Measurements from ENCODE around the gene COPE. TPM values are rescaled to one million over a fixed set of nuclear protein-coding genes. Genes with fewer than 3 reads are reported as not detected.
"Not testable (repeated sequence)": the region's sequence is repeated elsewhere in the genome, so short reads cannot be mapped to it uniquely, and the experiment has no call there.

COPE gene
- total RNA-seq: 206 and 231 TPM in 2 replicates

- peak; percentile 99 for DNase-seq
- Mint-ChIP-seq H3K4me3 (peak within 1 kb of the TSS; percentile 96), H3K9me3 (no peaks in the 10 kb centered on the region), H3K27me3 (no peaks in the 10 kb centered on the region), H3K27ac (peak within 1 kb of the TSS; percentile 92), H3K4me1 (peaks cover 29% of the 10 kb centered on the region), H3K36me3 (ENCODE audit: low read depth) (peaks cover 53% of the 10 kb centered on the region)
- intact Hi-C loops (cut with micrococcal nuclease): loop anchor here (1.0 to 5.0 kb wide), 8 partner anchors 13 to 375 kb away; partner anchors contain the start of genes BORCS8, KXD1, RFXANK and UBA52
These were observed at the start of gene COPE, which contains the start of gene DDX49 for GRCh38 chr19:18919086-18919899. COPE (minus strand) TSS chr19:18919387; CDS start chr19:18919348, 39 bp downstream. DDX49 (plus strand) TSS chr19:18919715; CDS start chr19:18919742, 27 bp downstream.

- DNase-seq: no peak
- intact Hi-C loops (cut with micrococcal nuclease): no loop called here
- no peaks in the 10 kb centered on the region for H3K4me1 Mint-ChIP-seq
- H3K36me3 Mint-ChIP-seq (ENCODE audit: low read depth): no peaks in the 10 kb centered on the region
- no peak overlapping the region for H3K4me3 Mint-ChIP-seq
- no peaks in the 10 kb centered on the region for H3K9me3 Mint-ChIP-seq
- no peak overlapping the region for H3K27ac Mint-ChIP-seq
- peaks cover 4% of the 10 kb centered on the region for H3K27me3 Mint-ChIP-seq
These were observed 48.4 kb upstream of the COPE start for GRCh38 chr19:18967358-18968146.

GRCh38 chr19:18966307-18966706 lies 47.1 kb upstream of the COPE start:
- Mint-ChIP-seq H3K9me3 (no peaks in the 10 kb centered on the region), H3K36me3 (ENCODE audit: low read depth) (no peaks in the 10 kb centered on the region), H3K4me3 (no peak overlapping the region), H3K4me1 (peaks cover 5% of the 10 kb centered on the region), H3K27me3 (peaks cover 10% of the 10 kb centered on the region), H3K27ac (no peak overlapping the region)
- intact Hi-C loops (cut with micrococcal nuclease): no loop called here
- DNase-seq: no peak

GRCh38 chr19:18964121-18964520 lies 44.9 kb upstream of the COPE start:
- intact Hi-C loops (cut with micrococcal nuclease): no loop called here
- Mint-ChIP-seq H3K9me3 (no peaks in the 10 kb centered on the region), H3K27ac (no peak overlapping the region), H3K27me3 (peaks cover 9% of the 10 kb centered on the region), H3K4me1 (peaks cover 5% of the 10 kb centered on the region), H3K36me3 (ENCODE audit: low read depth) (no peaks in the 10 kb centered on the region), H3K4me3 (no peak overlapping the region)
- no peak for DNase-seq

GRCh38 chr19:18961767-18962620 lies 42.8 kb upstream of the COPE start:
- peaks cover 9% of the 10 kb centered on the region for H3K27me3 Mint-ChIP-seq
- H3K4me3 Mint-ChIP-seq: peak overlapping the region; percentile 19
- peaks cover 5% of the 10 kb centered on the region for H3K4me1 Mint-ChIP-seq
- intact Hi-C loops (cut with micrococcal nuclease): no loop called here
- H3K9me3 Mint-ChIP-seq: no peaks in the 10 kb centered on the region
- peak; percentile 59 for DNase-seq
- no peak overlapping the region for H3K27ac Mint-ChIP-seq
- H3K36me3 Mint-ChIP-seq (ENCODE audit: low read depth): no peaks in the 10 kb centered on the region

- no peaks in the 10 kb centered on the region for H3K9me3 Mint-ChIP-seq
- intact Hi-C loops (cut with micrococcal nuclease): no loop called here
- no peak overlapping the region for H3K4me3 Mint-ChIP-seq
- peaks cover 5% of the 10 kb centered on the region for H3K4me1 Mint-ChIP-seq
- no peaks in the 10 kb centered on the region for H3K36me3 Mint-ChIP-seq (ENCODE audit: low read depth)
- H3K27me3 Mint-ChIP-seq: peaks cover 6% of the 10 kb centered on the region
- no peak for DNase-seq
- H3K27ac Mint-ChIP-seq: no peak overlapping the region
These were observed 41.2 kb upstream of the COPE start for GRCh38 chr19:18960370-18960769.

GRCh38 chr19:18955042-18955441 lies 35.9 kb upstream of the COPE start:
- no peaks in the 10 kb centered on the region for H3K36me3 Mint-ChIP-seq (ENCODE audit: low read depth)
- DNase-seq: no peak
- H3K9me3 Mint-ChIP-seq: peaks cover 6% of the 10 kb centered on the region
- intact Hi-C loops (cut with micrococcal nuclease): no loop called here
- no peaks in the 10 kb centered on the region for H3K27me3 Mint-ChIP-seq
- H3K4me1 Mint-ChIP-seq: no peaks in the 10 kb centered on the region
- no peak overlapping the region for H3K27ac Mint-ChIP-seq
- no peak overlapping the region for H3K4me3 Mint-ChIP-seq

GRCh38 chr19:18954094-18954493 lies 34.9 kb upstream of the COPE start:
- Mint-ChIP-seq H3K36me3 (ENCODE audit: low read depth) (no peaks in the 10 kb centered on the region), H3K9me3 (peaks cover 6% of the 10 kb centered on the region), H3K27me3 (no peaks in the 10 kb centered on the region), H3K4me3 (no peak overlapping the region), H3K4me1 (no peaks in the 10 kb centered on the region), H3K27ac (no peak overlapping the region)
- intact Hi-C loops (cut with micrococcal nuclease): no loop called here
- no peak for DNase-seq

- H3K4me3 Mint-ChIP-seq; H3K27me3 Mint-ChIP-seq; H3K9me3 Mint-ChIP-seq; H3K27ac Mint-ChIP-seq; H3K36me3 Mint-ChIP-seq (ENCODE audit: low read depth); H3K4me1 Mint-ChIP-seq; DNase-seq; intact Hi-C loops (cut with micrococcal nuclease): not testable (repeated sequence)
These were observed 33.3 kb upstream of the COPE start for GRCh38 chr19:18952364-18953003.

GRCh38 chr19:18951721-18952281 lies 32.6 kb upstream of the COPE start:
- Mint-ChIP-seq H3K4me3 (no peak overlapping the region), H3K27me3 (no peaks in the 10 kb centered on the region), H3K4me1 (no peaks in the 10 kb centered on the region), H3K27ac (no peak overlapping the region), H3K9me3 (peaks cover 6% of the 10 kb centered on the region), H3K36me3 (ENCODE audit: low read depth) (no peaks in the 10 kb centered on the region)
- no peak for DNase-seq
- intact Hi-C loops (cut with micrococcal nuclease): no loop called here

GRCh38 chr19:18949858-18950257 lies 30.7 kb upstream of the COPE start:
- H3K4me3 Mint-ChIP-seq: no peak overlapping the region
- no peaks in the 10 kb centered on the region for H3K4me1 Mint-ChIP-seq
- H3K9me3 Mint-ChIP-seq: peaks cover 2% of the 10 kb centered on the region
- no peaks in the 10 kb centered on the region for H3K36me3 Mint-ChIP-seq (ENCODE audit: low read depth)
- H3K27ac Mint-ChIP-seq: no peak overlapping the region
- H3K27me3 Mint-ChIP-seq: peaks cover 3% of the 10 kb centered on the region
- DNase-seq: no peak
- intact Hi-C loops (cut with micrococcal nuclease): no loop called here

- no peaks in the 10 kb centered on the region for H3K36me3 Mint-ChIP-seq (ENCODE audit: low read depth)
- H3K27me3 Mint-ChIP-seq: peaks cover 3% of the 10 kb centered on the region
- intact Hi-C loops (cut with micrococcal nuclease): no loop called here
These were observed 29.8 kb upstream of the COPE start for GRCh38 chr19:18948976-18949356.

More at GRCh38 chr19:18948976-18949356, 29.8 kb upstream of the COPE start:
- no peak overlapping the region for H3K4me3 Mint-ChIP-seq
- no peaks in the 10 kb centered on the region for H3K4me1 Mint-ChIP-seq
- H3K27ac Mint-ChIP-seq: no peak overlapping the region
- no peak for DNase-seq
- H3K9me3 Mint-ChIP-seq: no peaks in the 10 kb centered on the region
